Measurements from ENCODE around the gene CD6.

GRCh38 chr11:60927600-60927999 is 43.9 kb upstream of the CD6 start:
- TF ChIP-seq FOXK2 (IDR thresholded peaks at IDR 0.05): no peak
- TF ChIP-seq BHLHE40 (IDR thresholded peaks at IDR 0.05; ENCODE audit: borderline replicate concordance): no peak
